ENCODE data around the gene TMPO.
"Not testable (repeated sequence)": the region's sequence is repeated elsewhere in the genome, so short reads cannot be mapped to it uniquely, and the experiment has no call there.

TMPO gene

DNA sequence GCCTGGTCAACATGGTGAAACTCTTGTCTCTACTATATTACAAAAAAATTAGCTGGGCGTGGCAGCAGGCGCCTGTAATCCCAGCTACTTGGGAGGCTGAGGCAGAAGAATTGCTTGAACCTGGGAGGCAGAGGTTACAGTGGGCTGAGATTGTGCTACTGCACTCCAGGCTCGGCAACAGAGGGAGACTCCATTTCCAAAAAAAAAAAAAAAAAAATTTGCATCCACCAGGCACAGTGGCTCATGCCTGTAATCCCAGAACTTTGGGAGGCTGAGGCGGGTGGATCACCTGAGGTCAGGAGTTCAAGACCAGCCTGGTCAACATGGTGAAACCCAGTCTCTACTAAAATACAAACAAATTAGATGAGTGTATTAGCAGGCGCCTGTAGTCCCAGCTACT is 3.6 kb upstream of the TMPO start:
- not testable (repeated sequence) for DNase-seq

DNA sequence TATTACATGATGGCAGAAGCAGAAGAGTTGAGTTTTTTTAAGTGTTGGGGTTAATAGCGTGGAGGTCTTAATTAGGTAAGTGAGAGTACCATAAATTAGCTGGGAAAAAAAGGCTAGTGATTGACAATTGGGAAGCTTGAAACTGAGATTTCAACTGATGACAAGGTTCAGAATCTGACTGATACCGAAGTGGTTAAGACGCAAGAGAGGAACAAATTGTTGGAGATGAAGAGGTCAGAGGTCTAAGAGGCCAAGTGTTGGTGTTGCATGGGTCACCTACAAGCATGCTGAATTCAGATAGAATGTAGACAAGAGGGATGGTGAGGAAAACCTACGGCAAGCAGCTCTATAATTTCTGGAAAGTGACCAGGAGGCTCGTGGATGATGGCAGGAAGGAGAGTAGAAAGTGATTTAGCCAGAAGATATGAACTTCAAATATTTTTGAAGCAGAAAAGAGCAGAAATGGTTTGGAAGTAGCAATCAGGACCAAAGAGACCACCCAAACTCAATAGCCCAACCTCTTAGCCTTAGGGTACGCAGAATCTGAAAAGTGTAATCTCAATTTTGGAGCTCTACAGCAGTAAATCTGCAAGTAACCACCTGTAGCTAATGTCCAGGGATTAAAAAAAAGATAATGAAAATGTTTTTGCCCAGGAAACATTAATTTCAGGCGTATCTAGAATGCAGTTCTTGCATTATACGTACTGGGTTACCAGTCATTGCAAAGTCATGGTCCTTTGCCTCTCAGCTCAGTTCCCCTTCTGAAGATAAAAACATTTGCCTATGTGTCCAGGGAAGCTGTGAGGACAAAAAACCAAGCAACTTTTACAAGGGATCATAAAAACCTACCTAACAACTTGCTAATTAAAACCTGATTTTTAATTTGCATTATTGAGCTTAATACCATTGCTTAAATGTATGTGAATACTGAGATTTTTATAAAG is 1.7 kb upstream of the TMPO start:
- DNase-seq: no peak

GRCh38 chr12:98514982-98515286 is 456 bp upstream of the TMPO start:
- no peak for DNase-seq

DNA sequence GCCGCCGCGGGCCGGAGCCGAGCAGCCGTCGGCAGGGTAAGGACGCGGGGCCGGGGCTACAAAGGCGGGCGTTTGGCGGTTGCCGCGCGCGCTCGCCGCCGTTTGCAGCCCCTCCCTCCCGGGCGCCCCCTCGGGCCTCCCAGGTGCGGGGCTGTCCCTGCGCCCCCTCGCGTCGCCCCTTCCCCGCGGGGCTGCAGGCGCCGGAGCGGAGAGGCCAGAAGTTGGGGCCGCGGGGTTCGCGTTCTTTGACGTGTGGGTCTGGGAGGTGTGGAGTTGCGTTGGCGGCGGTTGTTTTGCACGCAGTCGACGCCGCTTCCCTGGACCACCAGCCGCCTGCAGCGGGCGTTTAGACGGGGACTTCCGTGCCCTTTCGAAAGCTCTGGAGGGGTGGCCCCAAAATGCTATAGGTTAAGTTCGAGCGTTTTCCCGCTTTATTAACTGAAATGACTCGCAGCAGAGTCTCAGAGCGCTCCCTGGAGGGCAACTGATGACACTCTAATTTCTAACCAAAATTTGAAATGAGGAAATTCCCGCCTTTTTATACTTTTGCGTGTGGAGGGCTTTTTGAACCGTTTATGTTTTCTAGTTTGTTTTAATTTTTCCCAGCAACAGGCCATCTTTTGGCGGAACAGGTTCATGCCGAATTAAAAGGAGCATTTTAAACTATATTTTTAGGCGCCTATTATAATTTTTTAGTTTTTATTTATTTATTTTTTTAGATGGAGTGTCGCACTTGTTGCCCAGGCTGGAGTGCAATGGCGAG is 902 bp downstream of the TMPO start:
- DNase-seq: peak; percentile 68 to 87 (median 80)

GRCh38 chr12:98519257-98519907 is 4.0 kb downstream of the TMPO start:
- no peak for DNase-seq

- DNase-seq: no peak
Measured at GRCh38 chr12:98530068-98530467, 14.7 kb downstream of the TMPO start.

- peak in 2 of 6 experiments; percentile 14 to 51 for DNase-seq
Measured at GRCh38 chr12:98532687-98533304, 17.4 kb downstream of the TMPO start.

- no peak for DNase-seq
Measured at GRCh38 chr12:98533723-98534251, 18.4 kb downstream of the TMPO start.

DNA sequence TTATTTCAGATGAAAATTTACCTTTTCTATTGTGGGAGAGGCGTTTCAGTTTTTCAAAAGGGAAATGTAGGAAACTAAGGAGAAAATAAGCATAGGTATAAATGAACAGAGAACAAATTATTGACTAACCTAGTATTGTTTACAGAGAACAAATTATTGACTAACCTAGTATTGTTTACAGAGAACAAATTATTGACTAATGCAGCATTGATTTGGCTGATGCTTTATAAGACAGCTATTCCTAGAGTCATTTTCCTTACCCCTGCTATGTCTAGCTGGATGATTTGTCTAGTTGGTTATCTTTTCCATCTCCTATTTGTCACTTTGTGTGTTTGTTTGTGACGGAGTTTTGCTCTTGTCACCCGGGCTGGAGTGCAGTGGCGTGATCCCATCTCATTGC is 22.6 kb downstream of the TMPO start:
- DNase-seq: no peak

GRCh38 chr12:98543701-98544100 is 28.3 kb downstream of the TMPO start:
- DNase-seq: no peak

- DNase-seq: no peak
Measured at GRCh38 chr12:98544751-98545150, 29.4 kb downstream of the TMPO start.

GRCh38 chr12:98549371-98550110 is 34.2 kb downstream of the TMPO start:
- no peak for DNase-seq

GRCh38 chr12:98551787-98552186 is 36.4 kb downstream of the TMPO start:
- DNase-seq: no peak

DNA sequence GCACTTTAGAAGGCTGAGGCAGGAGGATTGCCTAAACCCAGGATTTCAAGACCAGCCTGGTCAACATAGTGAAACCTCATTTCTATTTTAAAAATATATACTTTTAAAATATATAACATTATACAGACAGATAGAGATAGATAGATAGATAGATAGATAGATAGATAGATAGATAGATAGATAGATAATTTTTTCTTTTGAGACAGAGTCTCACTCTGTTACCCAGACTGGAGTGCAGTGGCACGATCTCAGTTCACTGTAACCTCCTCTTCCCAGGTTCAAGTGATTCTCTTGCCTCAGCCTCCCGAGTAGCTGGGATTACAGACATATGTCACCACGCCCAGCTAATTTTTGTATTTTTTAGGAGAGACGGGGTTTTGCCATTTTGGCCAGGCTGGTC is 42.7 kb downstream of the TMPO start:
- DNase-seq: not testable (repeated sequence)

DNA sequence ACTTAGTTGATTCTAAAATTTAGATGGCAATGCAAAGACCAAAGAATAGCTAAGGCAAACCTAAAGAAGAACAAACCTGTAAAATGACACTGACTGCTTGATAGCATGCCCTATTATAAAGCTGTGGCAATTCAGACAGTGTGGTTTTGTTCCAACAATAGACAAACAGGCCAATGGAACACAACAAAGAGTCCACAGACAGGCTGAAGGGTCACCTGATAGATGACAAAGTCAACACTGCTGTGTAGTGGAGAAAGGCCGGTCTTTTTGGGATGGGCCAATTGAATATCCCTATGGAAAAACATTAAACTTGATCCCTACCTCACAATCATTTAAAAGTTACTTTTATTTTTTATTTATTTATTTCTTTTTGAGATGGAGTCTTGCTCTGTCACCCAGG is 44.3 kb downstream of the TMPO start:
- no peak for DNase-seq

GRCh38 chr12:98561846-98562245 is 46.5 kb downstream of the TMPO start:
- DNase-seq: no peak

GRCh38 chr12:98572010-98572409 is 56.6 kb downstream of the TMPO start:
- DNase-seq: no peak

- DNase-seq: no peak
Measured at GRCh38 chr12:98574110-98574509, 58.7 kb downstream of the TMPO start.

- DNase-seq: no peak
Measured at GRCh38 chr12:98575013-98575412, 59.6 kb downstream of the TMPO start.

- not testable (repeated sequence) for DNase-seq
Measured at GRCh38 chr12:98576795-98577194, 61.4 kb downstream of the TMPO start.

DNA sequence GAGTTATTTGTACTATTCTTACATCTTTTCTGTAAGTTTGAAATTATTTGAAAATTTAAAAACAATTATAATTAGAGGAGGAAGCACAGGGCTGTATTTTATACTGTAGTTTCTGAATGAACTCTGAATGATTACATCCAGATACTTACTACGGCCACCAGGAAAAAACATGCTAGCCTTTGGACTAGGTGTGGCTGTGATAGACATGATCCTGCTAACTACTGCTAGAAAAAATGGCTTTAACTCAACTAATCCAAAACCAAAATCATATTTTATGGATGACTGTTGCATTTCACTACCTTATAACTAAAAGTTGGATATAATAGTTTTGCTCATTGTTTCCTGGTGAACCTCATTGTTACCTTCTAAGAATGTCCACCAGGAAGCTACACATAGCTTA is 63.0 kb downstream of the TMPO start:
- no peak for DNase-seq

GRCh38 chr12:98578821-98579220 is 63.4 kb downstream of the TMPO start:
- no peak for DNase-seq

Data from stimulated activated naive CD4-positive, alpha-beta T cell (primary cell).